Fibroblast of skin of scalp (primary cell): ENCODE data around the gene CDC34.
A peak's percentile ranks its signal among the peaks of the same experiment; 100 is the strongest.

Experiments used
- DNase-seq: peaks from one replicate; pipeline ENCODE4 v3.0.0-alpha.2; 2013

CDC34 gene

DNA sequence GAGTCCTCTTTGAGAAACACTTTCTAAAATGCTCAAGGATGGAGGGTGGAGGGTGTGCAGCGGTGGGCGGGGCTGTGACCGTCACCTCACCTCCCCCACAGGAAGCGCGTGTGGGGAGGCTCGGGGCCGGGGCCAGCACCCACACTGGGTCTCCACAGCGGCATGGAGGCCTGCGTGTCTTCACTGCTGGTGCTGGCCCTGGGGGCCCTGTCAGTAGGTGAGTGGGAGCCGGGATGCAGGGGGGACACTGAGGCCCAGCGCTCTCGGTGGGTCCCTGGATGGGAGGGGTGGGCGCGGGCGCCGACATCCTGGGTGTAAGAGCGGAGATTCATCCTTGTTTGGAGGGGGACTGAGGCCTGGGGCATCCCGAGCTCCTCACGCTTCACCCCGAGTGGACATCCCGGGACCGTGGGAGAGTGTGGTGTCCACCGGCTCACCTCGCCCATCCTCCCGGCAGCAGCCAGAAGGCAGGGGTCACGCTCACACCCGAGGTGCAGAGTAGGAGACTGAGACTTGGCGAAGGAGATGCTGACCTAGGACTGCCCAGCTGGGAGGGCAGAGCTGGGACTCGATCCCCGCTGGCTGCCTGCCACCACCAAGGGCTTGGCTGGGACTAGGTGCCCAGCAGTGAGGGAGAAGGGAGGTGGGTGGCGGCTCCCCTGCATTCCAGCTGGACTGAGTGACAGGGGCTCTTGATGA is 12.5 kb downstream of the CDC34 start, which contains the start of gene GZMM:
Gene GZMM, plus strand, starts transcription at position 144 of the 699 bp plus-strand sequence. Its CDS starts 19 bp downstream, at position 163.
- DNase-seq: no peak

DNA sequence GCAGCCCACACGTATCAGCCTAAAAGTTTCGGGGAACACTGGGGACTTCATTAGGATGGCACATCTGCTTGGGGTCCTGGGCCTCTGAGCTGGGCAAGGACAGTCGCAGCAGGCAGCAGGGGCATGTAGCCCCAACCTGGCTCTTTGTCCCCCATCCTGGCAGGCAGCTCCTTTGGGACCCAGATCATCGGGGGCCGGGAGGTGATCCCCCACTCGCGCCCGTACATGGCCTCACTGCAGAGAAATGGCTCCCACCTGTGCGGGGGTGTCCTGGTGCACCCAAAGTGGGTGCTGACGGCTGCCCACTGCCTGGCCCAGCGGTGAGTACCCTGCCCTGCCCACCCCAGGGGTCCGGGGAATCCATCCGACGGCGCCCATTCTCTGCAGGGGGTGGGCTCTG is 15.6 kb downstream of the CDC34 start:
- no peak for DNase-seq

DNA sequence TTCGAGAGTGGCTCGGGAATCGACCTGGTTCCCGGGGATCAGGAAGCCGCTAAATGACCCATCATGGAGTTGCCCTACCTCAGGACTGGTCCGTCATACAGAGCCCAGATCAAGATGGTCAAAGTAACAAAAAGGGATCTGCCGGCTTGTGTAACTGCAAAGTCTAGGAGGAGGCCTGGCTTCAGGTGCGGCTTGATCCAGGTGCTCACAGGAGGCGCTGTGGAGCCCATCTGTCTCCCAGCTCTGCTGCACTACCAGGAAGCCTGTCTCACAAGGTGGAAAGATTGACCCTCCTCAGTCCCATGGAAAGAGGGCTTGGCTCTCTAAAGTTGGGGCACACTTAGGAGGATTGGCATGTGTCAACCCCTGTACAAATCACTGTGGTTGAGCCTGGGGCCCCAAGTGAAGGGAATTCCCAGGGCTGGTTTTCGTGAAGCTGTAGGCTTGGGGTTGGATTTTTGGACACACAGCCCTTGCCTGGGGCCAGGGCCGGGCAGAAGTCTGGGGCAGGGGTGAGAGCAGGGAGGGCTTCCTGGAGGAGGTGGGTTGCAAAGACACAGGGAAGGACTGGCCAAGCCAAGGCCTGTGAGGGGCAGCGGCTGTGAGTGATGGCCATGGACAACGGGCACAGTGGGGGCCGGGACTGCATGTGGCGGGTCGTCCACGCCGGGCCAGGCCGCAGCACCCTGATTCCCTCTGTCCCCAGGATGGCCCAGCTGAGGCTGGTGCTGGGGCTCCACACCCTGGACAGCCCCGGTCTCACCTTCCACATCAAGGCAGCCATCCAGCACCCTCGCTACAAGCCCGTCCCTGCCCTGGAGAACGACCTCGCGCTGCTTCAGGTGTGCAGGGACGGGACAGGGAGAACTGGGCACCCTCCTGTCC is 16.5 kb downstream of the CDC34 start:
- no peak for DNase-seq

DNA sequence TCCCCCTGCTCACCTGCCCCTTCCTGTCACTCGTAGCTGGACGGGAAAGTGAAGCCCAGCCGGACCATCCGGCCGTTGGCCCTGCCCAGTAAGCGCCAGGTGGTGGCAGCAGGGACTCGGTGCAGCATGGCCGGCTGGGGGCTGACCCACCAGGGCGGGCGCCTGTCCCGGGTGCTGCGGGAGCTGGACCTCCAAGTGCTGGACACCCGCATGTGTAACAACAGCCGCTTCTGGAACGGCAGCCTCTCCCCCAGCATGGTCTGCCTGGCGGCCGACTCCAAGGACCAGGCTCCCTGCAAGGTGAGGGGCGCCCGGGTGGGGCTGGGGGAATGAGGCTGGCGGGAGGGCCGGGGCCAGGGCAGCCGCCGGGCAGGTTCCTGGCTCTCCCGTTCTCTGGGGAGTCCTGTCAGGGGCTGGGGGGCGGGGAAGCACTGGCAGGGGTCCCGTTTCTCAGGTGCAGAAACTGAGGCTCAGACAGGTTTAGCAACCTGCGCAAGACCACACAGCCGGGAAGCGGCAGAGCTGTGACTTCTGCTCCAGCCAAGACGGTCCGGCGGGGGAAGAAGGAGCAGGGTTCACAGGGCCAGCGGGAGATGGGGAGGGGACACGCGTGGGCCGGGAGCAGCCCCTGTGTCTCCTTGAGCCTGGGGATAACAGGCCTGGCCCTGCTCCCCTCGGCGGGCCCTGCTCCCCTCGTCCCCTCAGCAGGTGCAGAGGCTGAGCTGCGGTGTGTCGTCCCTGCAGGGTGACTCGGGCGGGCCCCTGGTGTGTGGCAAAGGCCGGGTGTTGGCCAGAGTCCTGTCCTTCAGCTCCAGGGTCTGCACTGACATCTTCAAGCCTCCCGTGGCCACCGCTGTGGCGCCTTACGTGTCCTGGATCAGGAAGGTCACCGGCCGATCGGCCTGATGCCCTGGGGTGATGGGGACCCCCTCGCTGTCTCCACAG is 17.6 kb downstream of the CDC34 start:
- no peak for DNase-seq

DNA sequence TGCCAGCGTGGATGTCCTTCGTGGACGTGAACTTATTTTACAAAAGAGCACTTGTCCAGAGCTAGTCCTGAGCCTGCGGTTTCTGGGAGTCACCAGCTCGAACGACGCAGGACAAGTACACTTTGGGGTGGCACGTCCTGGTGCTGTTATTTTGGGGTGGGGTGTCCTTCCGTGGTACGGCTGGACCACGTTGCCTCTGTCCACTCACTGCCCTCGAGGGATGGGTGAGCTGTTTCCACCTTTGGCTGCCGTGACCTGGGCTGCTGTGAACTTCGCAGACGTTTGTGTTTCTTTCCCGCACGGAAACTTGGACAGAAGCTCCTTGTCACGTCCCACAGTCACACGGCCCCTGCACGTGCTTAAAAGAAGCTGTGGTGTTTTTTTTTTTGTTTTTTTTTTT is 23.3 kb downstream of the CDC34 start:
- DNase-seq: no peak

DNA sequence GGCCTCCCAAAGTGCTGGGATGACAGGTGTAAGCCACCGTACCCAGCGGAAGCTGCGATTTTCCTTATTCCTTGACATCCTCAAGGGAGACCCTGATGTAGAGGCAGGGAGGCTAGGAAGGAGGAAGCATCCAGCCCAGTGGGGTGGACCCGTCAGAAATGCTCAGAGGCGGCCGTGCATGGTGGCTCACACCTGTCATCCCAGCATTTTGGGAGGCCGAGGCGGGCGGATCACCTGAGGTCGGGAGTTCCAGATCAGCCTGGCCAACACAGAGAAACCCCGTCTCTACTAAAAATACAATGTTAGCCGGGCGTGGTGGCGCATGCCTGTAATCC is 23.9 kb downstream of the CDC34 start:
- no peak for DNase-seq

DNA sequence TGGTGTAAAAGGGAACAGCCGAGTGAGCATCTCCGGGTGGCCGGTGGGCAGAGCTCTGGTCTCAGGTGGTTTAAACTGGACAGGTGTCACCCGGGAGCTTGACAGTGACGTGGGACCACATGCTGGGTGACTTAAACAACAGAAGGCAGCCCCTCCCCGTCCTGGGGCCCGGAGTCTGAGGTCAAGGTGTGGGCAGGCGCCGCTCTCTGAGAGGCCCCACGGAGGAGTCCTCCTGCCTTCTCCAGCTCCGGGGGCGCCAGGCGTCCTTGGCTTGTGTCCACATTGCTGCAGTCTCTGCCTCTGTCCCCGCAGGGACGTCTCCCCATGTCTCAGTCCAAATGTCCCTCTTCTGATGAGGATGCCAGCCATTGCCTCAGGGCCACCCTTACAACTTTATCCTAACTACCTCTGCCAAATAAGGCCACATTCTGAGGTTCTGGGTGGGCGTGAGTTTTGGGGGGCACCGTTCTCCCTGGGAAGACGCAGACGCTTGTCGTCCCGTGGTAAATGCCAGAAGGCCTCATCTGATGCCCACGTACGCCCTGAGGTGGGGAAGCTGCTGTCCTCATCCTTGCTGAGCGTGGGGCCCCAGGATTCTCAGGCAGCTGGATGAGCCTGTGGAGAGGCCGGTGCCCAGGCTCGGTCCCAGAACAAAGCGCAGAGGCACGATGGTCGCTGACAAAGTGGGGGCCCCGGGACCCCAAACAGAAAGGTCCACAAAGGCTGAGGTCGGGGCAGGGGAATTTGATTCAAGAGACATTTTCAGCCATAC is 25.2 kb downstream of the CDC34 start:
- no peak for DNase-seq

DNA sequence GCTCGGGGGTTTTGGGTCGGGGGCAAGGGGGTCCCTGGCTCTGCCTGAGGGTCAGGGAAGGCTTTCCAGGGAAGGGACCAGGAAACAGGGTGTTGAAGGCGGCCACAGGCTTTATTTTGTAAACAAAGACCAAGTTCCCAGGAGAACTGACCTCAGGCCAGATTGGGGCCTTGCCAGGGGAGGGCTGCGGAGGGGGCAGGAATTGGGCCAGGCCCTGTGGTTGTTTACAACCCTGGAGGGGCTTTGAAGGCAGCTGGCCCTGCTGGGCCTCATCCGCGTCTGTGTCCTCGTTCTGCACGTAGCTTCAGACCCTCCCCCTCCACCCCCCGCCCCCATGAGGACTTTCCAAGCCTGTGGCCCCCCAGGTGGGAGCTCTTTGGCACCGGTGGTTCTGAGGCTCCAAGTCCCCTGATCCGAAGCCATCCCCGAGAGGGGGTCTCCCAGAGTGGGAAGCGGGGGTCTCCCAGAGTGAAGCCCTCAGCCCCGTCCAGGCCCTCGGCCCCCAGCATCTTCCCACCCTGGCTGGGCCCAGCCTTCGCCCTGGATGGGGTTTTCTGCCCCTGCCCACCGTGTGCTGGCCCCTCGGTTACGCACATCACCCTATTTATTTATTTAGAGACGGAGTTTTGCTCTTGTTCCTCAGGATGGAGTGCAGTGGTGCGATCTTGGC is 27.3 kb downstream of the CDC34 start:
- no peak for DNase-seq

DNA sequence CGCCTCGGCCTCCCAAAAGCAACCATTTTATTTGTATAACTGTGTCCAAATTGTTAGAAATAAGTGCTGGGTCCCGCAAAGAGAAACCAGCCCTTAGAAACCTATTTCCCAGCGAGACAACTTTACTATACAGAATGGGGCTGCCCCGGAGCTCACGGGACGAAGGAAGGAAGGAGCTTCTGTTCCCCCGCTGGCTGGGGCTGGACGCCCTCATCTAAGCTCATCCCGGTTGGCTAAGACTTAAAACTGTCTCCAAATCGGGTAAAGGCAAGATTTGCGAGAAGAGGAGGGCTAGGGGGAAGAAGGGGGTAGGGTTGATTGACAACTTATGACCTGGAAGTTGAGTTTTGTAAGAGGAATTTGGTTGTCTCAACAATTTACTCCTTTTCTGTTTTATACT is 28.6 kb downstream of the CDC34 start:
- DNase-seq: no peak

DNA sequence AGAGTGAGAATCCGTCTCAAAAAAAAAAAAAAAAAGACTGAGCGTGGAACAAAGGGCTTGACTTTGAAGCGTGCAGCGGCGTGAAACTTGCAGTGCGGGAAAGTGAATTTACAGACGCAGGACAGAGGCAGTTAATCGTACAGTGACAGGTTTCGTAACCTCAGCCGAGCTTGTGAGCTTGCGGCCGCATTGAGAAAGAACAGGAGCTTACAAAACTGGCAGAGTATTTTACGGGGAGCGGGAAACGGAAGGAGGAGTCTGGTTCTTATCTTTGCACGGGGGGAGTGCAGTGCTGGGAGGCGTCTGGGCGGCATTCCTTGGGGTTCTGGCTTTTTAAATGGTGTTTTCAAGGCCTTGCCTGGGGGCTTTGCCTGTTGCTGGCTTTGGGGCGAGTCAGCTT is 34.8 kb downstream of the CDC34 start:
- no peak for DNase-seq

DNA sequence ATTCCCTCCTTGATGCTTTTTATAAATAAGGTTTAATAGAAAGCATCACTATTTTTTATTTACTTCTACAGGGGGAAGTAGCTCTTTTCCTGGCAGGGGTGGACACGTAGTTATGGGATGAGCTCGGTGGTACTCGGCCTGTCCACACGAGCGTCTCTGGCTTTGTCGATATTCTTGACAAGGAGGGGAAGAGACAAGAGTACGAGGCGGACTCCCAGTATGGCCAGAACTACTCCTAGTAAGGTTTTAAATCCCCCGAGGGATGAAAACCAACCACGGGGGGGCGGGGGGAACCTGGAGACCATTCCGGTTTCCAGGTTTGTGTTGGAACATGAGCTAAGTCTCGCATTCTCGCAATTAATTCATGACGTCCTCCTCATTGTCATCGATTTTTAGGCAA is 35.3 kb downstream of the CDC34 start:
- no peak for DNase-seq

DNA sequence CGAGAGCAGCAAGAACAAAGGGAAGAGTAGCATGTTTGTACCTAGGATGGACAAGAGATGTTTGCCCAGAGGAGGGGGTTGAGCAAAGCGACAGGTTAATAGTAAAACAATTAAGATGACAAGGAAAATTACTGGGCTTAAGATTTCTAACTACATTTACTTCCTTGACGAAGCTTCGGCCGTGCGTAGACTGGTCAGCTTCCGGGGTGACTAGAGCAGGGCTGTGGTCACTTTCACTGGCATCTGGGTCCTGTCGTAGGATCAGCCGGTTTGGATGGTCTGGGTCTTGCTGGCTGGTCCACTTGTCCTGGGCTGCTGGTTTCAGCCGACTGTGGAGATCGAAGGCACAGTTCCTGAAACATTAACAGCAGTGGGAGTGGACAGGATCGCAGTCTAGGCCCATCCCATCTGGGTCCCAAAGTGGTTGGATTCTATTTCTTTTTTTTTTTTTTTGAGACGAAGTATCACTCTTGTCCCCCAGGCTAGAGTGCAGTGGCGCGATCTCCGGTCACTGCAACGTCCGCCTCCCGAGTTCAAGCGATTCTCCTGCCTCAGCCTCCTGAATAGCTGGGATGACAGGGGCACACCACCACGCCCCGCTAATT is 35.8 kb downstream of the CDC34 start:
- DNase-seq: no peak

DNA sequence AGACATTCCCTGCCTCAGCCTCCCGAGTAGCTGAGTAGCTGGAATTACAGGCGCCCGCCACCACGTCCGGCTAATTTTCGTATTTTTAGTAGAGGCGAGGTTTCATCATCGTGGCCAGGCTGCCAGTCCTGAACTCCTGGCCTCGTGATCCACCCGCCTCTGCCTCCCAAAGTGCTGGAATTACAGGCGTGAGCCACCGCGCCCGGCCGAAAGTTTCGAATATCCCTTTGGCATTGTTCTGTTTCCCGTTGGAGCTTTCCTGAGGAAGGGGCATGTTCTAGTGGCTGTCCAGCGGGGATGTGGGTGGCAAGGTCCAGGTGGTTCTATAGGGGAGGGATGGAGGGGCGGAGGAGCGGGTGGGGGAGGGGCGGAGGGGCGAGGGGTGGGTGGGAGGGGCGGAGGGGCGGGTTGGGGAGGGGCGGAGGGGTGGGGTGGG is 38.7 kb downstream of the CDC34 start:
- DNase-seq: no peak

DNA sequence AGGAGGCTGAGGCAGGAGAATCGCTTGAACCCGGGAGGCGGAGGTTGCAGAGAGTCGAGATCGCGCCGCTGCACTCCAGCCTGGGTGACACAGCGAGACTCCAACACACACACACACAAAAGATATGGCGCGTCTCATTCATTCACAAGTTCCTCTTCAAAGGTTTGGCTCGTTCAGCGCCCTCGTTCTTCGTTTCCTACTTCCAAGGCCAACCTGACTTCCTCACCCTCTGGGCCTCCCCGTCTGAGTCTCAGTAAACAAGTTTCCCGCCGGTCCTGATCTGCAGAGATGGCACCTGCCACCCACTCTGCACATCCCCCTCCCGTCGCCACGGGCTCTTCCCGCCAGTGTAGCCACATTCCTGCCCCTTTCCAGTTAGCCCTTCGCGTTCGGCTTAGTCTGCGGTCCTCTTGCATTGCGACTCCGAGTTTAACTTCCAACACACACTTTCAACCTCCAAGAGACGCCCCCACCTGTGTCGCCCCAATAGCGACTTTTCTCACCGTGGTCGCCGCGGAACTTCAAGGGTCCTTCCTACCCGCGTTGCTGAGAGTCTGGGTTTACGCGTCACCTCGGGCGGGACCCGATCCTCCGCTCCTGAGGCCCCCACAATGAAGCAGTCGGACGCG is 39.5 kb downstream of the CDC34 start:
- DNase-seq: no peak

DNA sequence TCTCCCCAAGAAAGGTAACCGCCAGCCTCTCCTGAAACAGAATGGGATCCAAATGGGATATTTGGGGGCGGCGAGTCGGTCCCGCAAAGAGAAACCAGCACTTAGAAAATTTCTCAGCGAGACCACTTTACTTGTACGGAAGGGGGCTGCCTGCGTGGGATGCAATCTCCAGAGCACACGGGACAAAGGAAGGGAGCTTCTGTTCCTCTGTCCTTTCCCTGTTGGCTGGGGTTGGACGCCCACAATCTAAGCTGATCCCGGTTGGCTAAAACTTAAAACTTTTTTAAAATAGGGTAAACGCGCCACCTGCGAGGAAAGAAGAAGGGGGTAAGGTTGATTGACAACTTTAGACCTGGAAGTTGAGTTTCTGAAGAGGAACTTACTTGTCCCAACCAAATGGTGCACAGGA is 40.0 kb downstream of the CDC34 start:
- DNase-seq: no peak

DNA sequence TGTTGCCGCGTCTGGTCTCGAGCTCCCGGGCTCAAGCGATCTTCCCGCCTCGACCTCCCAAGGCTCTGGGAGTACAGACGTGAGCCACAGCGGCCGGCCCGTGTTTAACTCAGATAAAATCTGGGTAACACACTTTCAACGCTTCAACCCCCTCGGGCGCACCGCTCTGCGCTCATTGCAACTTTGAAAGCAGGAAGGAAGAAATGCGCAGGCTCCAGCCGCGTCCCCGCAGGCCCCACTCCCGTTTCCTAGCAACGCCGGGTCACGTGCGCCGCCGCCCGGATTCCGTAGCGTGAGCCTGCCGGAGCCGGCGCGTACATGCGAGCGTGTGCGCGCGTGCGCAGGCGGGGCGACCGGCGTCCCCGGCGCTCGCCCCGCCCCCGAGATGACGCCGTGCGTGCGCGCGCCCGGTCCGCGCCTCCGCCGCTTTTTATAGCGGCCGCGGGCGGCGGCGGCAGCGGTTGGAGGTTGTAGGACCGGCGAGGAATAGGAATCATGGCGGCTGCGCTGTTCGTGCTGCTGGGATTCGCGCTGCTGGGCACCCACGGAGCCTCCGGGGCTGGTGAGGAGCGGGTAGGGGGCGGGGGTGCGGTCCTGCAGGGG is 40.7 kb downstream of the CDC34 start, which contains the start of gene BSG:
Gene BSG, plus strand, starts transcription at position 457 of the 603 bp plus-strand sequence. Its CDS starts 39 bp downstream, at position 496.
- peak; percentile 98 for DNase-seq

DNA sequence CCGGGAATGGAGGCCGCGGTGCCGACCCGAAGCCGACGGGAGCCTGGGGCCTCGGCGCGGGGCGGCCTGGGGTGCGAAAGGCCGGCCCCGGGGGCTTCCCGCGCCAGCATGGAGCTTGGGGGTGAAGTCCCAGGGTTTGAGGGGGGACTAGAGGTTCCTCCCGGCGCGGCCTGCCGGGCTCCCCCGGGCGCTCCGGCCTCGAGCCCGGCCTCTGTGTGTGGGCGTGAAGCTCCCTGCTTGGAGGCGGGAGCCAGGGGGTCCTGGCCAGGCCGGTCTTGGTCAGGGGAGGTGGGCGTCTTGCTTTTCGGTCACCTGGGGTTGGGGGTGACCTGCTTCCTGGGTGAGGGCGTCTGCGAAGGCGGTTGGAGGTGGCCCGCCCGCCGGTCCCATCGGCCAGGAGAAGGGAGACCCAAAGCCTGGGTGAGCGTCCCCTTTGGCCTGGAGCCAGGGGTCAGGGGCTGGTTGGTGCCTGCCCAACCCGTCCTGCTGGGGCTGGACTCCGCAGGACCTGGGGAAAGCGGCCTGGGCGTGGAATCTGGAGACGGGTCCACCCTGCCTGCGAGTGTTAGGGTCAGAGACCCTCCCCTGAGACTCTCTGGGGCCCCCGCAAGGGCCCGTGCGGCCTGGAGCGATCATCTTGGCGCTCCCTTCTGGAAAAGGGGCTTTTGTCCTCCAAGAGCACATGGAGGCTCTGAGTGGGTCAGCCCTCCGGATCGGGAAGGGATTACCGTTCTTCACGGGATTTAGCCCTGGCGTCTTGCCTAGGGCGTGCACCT is 41.4 kb downstream of the CDC34 start:
- DNase-seq: peak; percentile 45

DNA sequence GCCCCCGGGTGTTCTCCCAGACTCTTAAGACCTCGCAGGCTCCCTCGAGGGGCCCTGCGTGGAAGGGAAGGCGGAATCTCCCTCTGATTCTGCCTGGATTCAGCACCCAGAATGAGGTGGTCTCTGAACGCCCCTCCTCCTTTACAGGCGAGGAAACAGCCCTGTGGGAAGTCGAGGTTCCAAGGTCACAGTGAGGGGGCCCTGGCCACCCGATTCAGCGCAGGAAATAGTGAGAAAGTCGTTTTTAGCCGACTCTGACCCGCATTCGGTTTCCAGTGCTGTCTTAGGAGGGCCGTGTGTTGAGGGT is 41.9 kb downstream of the CDC34 start:
- no peak for DNase-seq
